HepG2 (cell line): ENCODE data around the gene CASZ1.

Experiments used
- POLR2A ChIP-seq, 2 experiments: IDR thresholded peaks; 2 replicates each; pipeline ENCODE4 v1.6.1; 2011; ENCODE audit warnings: low read depth in 2 of 2, low read length in 2 of 2, mild to moderate bottlenecking in 1 of 2, moderate library complexity in 1 of 2; ENCODE audit not compliant: insufficient read depth in 1 of 2
- TFAP4 ChIP-seq: sonication (generic); IDR thresholded peaks from 2 replicates; pipeline ENCODE4 v1.6.1; 2016; ENCODE audit warnings: low read depth, borderline replicate concordance

- TF ChIP-seq POLR2A (IDR thresholded peaks at IDR 0.05; ENCODE audit: insufficient read depth in 1 of 2, low read depth in 2 of 2, low read length in 2 of 2) (no peak), TFAP4 (no peak)
These were observed 3.3 kb downstream of the CASZ1 start for GRCh38 chr1:10793129-10793651.
